GM10266 (cell line): ENCODE data around the gene NECTIN2.
A peak's percentile ranks its signal among the peaks of the same experiment; 100 is the strongest.

Source experiments
- DNase-seq: peaks from one replicate; pipeline ENCODE4 v3.0.0; 2012; ENCODE audit errors: extremely low spot score
- TF ChIP-seq, protein P1 (sequence below): IDR thresholded peaks from 2 replicates; pipeline ENCODE4 v1.5.1; 2012; ENCODE audit warnings: mild to moderate bottlenecking, low read depth; ENCODE audit not compliant: control insufficient read depth, insufficient read depth; ENCODE audit errors: missing control alignments

The NECTIN2 gene

DNA sequence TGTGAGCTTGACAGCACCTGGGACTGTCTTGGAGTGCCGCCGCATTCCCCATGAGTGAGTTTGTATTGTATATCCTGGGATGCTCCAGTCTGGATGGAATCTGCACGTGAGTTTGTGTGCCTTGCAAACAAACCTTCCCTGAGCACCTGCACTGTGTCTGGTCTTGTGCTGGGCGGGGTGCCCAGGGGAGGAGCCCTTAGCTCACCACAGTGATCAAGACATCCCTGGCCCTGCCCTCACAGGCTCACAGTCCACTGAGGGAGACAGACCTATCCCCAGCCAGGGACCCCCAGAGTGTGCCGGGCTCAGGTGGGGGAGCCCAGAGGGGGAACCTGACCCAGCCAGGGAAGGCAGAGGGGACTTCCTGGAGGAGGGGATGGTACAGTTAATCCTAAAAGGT lies 38.9 kb upstream of the NECTIN2 start:
- TF ChIP-seq, protein P1, sequence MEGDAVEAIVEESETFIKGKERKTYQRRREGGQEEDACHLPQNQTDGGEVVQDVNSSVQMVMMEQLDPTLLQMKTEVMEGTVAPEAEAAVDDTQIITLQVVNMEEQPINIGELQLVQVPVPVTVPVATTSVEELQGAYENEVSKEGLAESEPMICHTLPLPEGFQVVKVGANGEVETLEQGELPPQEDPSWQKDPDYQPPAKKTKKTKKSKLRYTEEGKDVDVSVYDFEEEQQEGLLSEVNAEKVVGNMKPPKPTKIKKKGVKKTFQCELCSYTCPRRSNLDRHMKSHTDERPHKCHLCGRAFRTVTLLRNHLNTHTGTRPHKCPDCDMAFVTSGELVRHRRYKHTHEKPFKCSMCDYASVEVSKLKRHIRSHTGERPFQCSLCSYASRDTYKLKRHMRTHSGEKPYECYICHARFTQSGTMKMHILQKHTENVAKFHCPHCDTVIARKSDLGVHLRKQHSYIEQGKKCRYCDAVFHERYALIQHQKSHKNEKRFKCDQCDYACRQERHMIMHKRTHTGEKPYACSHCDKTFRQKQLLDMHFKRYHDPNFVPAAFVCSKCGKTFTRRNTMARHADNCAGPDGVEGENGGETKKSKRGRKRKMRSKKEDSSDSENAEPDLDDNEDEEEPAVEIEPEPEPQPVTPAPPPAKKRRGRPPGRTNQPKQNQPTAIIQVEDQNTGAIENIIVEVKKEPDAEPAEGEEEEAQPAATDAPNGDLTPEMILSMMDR, result no peak
- DNase-seq, result no peak

DNA sequence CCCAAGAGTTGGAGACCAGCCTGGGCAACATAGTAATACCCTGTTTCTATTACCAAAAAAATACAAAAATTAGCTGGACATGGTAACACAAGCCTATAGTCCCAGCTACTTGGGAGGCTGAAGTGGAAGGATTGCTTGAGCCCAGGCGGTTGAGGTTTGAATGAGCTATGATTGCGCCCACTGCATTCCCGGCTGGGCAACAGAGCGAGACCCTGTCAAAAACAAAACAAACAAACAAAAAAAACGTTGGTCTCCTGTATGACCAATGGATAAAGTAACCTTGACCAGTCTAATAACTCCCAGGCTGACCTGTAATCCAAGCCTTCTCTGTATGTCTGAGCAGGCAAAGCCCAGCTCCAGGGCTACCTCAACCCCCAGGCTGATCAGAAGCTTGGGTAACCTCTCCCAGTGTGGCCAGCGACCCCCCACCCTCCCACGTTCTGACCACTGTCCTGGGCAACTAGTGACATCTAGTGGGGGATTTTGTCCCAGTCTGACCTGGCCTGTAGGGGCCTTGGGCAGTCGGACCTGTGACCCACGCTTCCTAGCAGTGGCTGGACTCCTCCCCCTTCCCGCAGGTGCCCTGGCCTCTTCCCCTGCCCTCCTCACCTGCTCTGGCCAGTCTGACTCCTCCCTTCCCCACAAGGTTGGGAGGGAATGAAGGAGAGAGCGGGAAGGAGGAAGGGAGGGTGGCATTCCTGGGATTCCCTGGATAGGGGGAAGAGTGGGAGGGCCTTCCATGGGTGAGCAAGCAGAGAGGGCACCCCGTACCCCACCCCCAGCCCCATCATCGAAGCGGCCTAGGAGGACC lies 38.2 kb upstream of the NECTIN2 start:
- TF ChIP-seq, protein P1, result peak; percentile 49
- no peak for DNase-seq

DNA sequence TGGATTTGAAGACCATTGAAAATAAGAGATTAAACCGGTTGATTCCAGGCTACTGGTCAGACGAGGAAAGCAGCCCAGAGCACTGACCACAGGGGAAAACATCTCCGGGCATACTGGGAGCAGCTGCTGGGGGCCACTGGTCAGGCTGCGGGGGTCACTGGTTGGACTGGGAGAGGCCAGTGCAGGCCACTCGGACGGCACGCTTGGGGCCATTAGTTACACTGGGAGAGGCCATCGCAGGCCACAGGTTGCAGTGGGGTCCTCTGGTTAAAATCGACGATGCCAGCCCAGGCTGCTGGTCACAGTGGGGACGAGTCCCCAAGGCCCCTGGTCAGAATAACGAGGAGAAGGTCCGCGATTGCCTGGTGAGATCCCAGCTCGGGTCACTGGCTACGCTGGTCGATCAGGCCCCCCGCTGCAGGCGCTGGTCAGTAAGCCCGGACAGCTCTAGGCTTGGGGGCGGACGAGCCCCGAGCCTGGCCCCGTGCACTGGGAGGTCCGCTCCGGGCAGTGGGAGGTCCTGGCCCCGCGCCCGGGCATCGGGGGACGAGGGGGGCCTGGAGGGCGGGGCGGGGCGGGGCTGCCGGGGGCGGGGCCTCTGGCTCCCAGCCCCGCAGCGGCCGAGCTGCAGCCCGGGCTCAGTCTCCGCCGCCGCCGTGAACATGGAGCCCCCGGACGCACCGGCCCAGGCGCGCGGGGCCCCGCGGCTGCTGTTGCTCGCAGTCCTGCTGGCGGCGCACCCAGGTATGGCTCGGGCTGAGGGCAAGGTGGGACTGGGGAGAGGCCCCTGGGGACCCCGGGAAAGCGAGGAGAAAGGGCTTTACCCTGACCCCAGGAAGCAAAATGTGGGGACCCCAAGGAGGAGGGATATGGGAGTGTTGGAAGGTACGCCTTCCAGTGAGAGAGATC lies 37.4 kb upstream of the NECTIN2 start, which contains the start of gene BCAM:
Gene BCAM, plus strand, starts transcription at position 641 of the 909 bp plus-strand sequence. Its CDS starts 22 bp downstream, at position 663.
- no peak for DNase-seq
- TF ChIP-seq, protein P1, result no peak

DNA sequence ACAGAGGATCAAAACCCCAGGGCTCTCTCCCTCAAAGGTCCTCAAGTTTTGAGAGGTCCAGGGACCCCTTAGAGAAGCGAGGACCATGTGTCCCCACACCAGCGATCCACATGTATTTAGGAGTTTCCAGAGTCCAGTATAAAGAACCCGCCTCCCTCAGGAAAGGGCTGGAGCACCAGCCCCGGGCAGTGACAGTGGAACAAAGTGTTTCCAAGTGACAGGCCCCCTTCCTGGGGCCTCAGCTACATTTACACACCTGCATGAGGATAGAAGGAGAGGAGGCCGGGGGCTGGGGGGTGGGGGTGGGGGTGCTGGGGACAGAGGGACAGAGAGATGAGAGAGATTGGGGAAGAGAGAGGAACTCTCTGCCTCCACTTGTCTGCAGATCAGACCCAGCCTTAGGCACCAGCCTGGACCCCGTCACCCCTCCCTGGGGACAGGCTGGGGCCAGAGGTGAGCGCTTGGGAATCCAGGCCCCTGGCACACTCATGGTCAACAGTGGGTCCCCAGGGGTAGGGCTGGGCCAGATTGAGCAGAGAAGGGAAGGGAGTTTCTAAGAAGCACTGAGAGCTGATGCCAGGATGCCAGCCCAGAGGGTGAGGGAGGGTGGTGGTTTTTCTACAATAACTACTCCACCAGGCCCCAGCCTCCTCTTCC lies 36.4 kb upstream of the NECTIN2 start:
- TF ChIP-seq, protein P1, result no peak
- DNase-seq, result no peak

DNA sequence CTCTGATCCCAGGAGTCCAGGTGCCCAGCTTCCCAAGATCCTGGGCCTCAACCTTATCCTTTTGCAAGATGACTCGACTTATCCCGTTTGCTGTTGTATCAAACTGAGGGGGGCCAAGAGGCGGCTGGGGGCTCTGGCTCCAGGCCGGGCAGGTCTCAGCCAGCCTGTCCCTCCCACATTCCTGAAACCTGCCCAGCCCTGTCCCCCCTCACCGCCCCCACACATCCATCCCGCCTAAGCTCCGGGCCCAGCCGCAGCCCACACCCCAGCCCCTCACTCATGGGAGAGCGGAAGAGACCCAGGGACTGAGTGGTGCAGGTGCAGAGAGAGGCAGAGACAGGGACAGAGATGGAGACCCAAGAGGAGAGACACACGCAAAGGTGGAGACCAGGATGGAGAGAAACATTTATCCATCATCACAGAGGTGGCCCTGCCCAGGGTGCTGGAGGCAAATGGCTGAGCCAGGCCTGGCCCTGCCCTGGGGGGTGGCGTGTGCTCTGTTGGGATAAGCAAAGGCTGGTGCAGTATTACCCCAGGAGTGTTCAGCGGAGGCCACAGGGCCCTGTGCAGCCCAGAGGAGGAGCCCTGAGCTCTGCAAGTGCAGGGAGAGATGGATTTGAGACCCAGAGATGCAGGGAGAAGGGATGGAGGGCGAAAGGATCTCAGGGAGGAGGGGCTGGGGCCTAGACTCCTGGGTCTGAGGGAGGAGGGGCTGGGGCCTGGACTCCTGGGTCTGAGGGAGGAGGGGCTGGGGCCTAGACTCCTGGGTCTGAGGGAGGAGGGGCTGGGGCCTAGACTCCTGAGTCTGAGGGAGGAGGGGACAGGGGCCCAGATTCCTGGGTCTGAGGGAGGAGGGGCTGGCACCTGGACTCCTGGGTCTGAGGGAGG lies 35.6 kb upstream of the NECTIN2 start:
- TF ChIP-seq, protein P1, result no peak
- no peak for DNase-seq

DNA sequence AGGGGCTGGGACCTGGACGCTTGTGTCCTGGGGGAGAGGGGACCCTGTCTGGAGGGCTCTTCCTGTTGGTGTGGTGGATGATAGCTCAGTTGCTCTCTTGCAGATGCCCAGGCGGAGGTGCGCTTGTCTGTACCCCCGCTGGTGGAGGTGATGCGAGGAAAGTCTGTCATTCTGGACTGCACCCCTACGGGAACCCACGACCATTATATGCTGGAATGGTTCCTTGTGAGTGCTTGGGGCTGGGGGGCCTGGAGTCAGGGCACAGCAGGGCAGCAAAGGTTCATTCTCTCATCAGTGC lies 35.0 kb upstream of the NECTIN2 start:
- DNase-seq, result no peak
- TF ChIP-seq, protein P1, result no peak
